Measurements from ENCODE around the gene SS18L1.

The SS18L1 gene

DNA sequence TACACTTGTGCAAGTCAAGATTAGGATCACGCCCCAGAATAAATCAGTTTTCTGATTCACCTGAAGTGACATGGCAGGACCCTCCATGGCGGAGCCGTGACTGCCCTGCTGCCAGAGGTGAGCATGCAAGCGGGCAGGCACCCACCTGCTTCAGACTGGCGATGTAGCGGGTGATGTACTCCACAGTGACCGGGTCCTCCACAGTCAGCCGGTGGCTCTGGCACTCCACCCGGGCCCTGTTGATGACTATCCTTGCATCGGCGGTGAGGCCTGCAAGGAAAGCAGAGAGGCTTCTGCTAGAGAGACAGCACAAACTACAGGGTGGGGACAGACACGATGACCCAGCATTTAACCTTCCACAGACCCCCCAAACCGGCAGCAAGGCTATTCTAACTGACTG, 3.9 kb upstream of the SS18L1 start:
- H3K18ac ChIP-seq (ENCODE audit: low read depth in 1 of 2, low read length in 2 of 2): no peak overlapping the region
- no peaks in the 10 kb centered on the region for H3K9me3 ChIP-seq (ENCODE audit: control insufficient read depth, low read length)
- WGBS: 93% methylated on average over 13 of the region's 13 CpGs
- H3K4me1 ChIP-seq (ENCODE audit: control insufficient read depth, insufficient read depth, low read depth, low read length): peaks cover 11% of the 10 kb centered on the region
- H3K27ac ChIP-seq (ENCODE audit: low read length, poor library complexity, severe bottlenecking): no peak overlapping the region
- H2BK15ac ChIP-seq (ENCODE audit: low read depth, poor library complexity, severe bottlenecking): no peak overlapping the region
- H3K79me1 ChIP-seq (replicated peaks; ENCODE audit: low read length, poor library complexity, severe bottlenecking): peaks cover 17% of the 10 kb centered on the region
- no peak overlapping the region for H3K14ac ChIP-seq (ENCODE audit: low read length in 2 of 2)
- no peak overlapping the region for H2AK5ac ChIP-seq (ENCODE audit: low read length, severe bottlenecking)
- peaks cover 52 to 61% of the 10 kb centered on the region in 2 experiments for H3K36me3 ChIP-seq (ENCODE audit: control insufficient read depth in 1 of 2, insufficient read depth in 2 of 2, low read depth in 1 of 2, low read length in 2 of 2)
- no peak for DNase-seq
- no peak overlapping the region for H3K4me3 ChIP-seq (ENCODE audit: insufficient read depth in 1 of 2, low read depth in 1 of 2, low read length in 2 of 2)
- H4K91ac ChIP-seq (ENCODE audit: low read length): no peak overlapping the region
- no peak overlapping the region for H2BK120ac ChIP-seq (ENCODE audit: low read depth, low read length)
- no peak overlapping the region for H2BK5ac ChIP-seq (ENCODE audit: low read depth, low read length, poor library complexity, severe bottlenecking)
- no peak overlapping the region for H2AFZ ChIP-seq (ENCODE audit: low read depth, low read length)
- no peak overlapping the region for H3K4me2 ChIP-seq (ENCODE audit: low read length, poor library complexity, severe bottlenecking)
- H3K9ac ChIP-seq (ENCODE audit: low read length): no peak overlapping the region
- no peaks in the 10 kb centered on the region for H3K27me3 ChIP-seq (ENCODE audit: control insufficient read depth in 1 of 2, insufficient read depth in 1 of 2, low read length in 2 of 2)
- no peak overlapping the region for H3K23ac ChIP-seq (ENCODE audit: low read length in 2 of 2)
- H4K8ac ChIP-seq (ENCODE audit: low read length): no peak overlapping the region
- H2BK12ac ChIP-seq (ENCODE audit: low read length in 2 of 2): no peak overlapping the region
- H3K4ac ChIP-seq (ENCODE audit: low read depth in 1 of 2, low read length in 2 of 2): no peak overlapping the region

DNA sequence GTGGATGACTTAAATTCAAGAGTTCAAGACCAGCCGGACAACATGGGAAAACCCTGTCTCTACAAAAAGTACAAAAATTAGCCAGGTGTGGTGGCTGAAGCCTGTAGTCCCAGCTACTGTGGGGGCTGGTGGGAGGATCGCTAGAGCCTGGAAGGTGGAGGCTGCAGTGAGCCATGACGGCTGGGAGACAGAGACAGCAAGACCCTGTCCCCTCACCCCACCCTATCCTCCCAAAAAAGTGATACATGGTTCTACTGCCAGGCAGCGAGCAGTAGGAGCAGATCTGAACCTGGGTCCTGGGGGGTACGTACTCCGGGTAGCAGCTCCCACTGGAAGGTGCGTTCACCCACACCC, 2.5 kb upstream of the SS18L1 start:
- H3K36me3 ChIP-seq (ENCODE audit: control insufficient read depth in 1 of 2, insufficient read depth in 2 of 2, low read depth in 1 of 2, low read length in 2 of 2): peaks cover 47 to 55% of the 10 kb centered on the region in 2 experiments
- no peak overlapping the region for H2AFZ ChIP-seq (ENCODE audit: low read depth, low read length)
- H2BK15ac ChIP-seq (ENCODE audit: low read depth, poor library complexity, severe bottlenecking): no peak overlapping the region
- no peak overlapping the region for H3K18ac ChIP-seq (ENCODE audit: low read depth in 1 of 2, low read length in 2 of 2)
- H4K91ac ChIP-seq (ENCODE audit: low read length): peak overlapping the region; percentile 41
- no peaks in the 10 kb centered on the region for H3K27me3 ChIP-seq (ENCODE audit: control insufficient read depth in 1 of 2, insufficient read depth in 1 of 2, low read length in 2 of 2)
- H3K79me1 ChIP-seq (replicated peaks; ENCODE audit: low read length, poor library complexity, severe bottlenecking): peaks cover 9% of the 10 kb centered on the region
- 96% methylated on average over 7 of the region's 7 CpGs for WGBS
- no peak for DNase-seq
- peak overlapping the region in 1 of 2 experiments; percentile 91 for H3K23ac ChIP-seq (ENCODE audit: low read length in 2 of 2)
- H3K4me1 ChIP-seq (ENCODE audit: control insufficient read depth, insufficient read depth, low read depth, low read length): peaks cover 12% of the 10 kb centered on the region
- H2AK5ac ChIP-seq (ENCODE audit: low read length, severe bottlenecking): no peak overlapping the region
- no peak overlapping the region for H2BK12ac ChIP-seq (ENCODE audit: low read length in 2 of 2)
- no peaks in the 10 kb centered on the region for H3K9me3 ChIP-seq (ENCODE audit: control insufficient read depth, low read length)
- H3K4ac ChIP-seq (ENCODE audit: low read depth in 1 of 2, low read length in 2 of 2): no peak overlapping the region
- H3K27ac ChIP-seq (ENCODE audit: low read length, poor library complexity, severe bottlenecking): no peak overlapping the region
- no peak overlapping the region for H3K14ac ChIP-seq (ENCODE audit: low read length in 2 of 2)
- H2BK5ac ChIP-seq (ENCODE audit: low read depth, low read length, poor library complexity, severe bottlenecking): no peak overlapping the region
- no peak overlapping the region for H4K8ac ChIP-seq (ENCODE audit: low read length)
- H2BK120ac ChIP-seq (ENCODE audit: low read depth, low read length): no peak overlapping the region
- H3K9ac ChIP-seq (ENCODE audit: low read length): peak overlapping the region; percentile 96
- H3K4me3 ChIP-seq (ENCODE audit: insufficient read depth in 1 of 2, low read depth in 1 of 2, low read length in 2 of 2): peak overlapping the region in 1 of 2 experiments; percentile 93
- H3K4me2 ChIP-seq (ENCODE audit: low read length, poor library complexity, severe bottlenecking): peak overlapping the region; percentile 44

DNA sequence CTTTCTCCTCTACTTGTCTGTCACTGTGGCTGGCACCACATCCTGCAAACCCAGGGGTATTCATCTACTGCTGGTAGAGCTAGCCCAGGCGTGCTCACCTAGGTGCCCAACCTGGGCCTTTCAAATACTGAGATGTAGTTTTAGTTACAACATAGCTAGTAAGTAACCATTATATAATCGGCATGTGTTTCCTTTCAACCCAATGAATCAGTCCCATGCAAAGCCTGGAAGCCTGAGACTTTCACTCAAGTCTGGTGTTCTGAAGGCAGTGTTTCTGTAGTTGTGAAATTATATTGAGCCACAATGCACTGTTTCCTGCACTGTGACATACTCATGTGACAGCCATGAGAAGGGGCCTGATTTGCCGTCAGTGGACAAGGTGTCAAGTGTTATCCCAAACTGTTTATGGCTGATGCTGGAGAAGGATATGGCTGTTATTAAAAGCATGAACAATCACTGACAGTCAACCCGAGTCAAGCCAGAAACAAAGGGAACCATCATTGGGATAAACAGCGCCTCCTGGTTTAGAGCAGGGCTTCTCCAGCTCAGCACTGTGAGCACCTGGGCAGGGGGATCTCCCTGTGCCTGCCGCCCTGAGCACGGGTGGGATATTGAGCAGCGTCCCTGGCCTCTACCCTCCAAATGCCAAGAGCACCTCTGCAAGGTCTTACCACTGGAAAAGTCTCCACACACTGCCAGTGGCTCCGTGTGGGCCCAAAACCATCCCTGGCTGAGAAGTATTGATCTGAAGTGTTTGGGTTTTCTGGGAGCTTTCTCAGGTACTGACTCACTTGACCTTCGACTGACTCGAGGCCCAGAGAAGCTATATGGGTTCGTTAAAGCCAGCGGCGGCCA, 1.9 kb upstream of the SS18L1 start:
- peak overlapping the region in 1 of 2 experiments; percentile 91 for H3K23ac ChIP-seq (ENCODE audit: low read length in 2 of 2)
- no peak overlapping the region for H2BK120ac ChIP-seq (ENCODE audit: low read depth, low read length)
- H2BK5ac ChIP-seq (ENCODE audit: low read depth, low read length, poor library complexity, severe bottlenecking): no peak overlapping the region
- peak overlapping the region; percentile 3 for H3K27ac ChIP-seq (ENCODE audit: low read length, poor library complexity, severe bottlenecking)
- H3K18ac ChIP-seq (ENCODE audit: low read depth in 1 of 2, low read length in 2 of 2): no peak overlapping the region
- peak overlapping the region; percentile 56 to 93 for H3K4me3 ChIP-seq (ENCODE audit: insufficient read depth in 1 of 2, low read depth in 1 of 2, low read length in 2 of 2)
- no peak overlapping the region for H2AK5ac ChIP-seq (ENCODE audit: low read length, severe bottlenecking)
- H2BK12ac ChIP-seq (ENCODE audit: low read length in 2 of 2): no peak overlapping the region
- H2BK15ac ChIP-seq (ENCODE audit: low read depth, poor library complexity, severe bottlenecking): no peak overlapping the region
- 22% methylated on average over 11 of the region's 14 CpGs for WGBS
- peak overlapping the region; percentile 96 for H3K9ac ChIP-seq (ENCODE audit: low read length)
- H3K9me3 ChIP-seq (ENCODE audit: control insufficient read depth, low read length): no peaks in the 10 kb centered on the region
- H3K79me1 ChIP-seq (replicated peaks; ENCODE audit: low read length, poor library complexity, severe bottlenecking): peaks cover 9% of the 10 kb centered on the region
- H3K4ac ChIP-seq (ENCODE audit: low read depth in 1 of 2, low read length in 2 of 2): no peak overlapping the region
- H3K4me2 ChIP-seq (ENCODE audit: low read length, poor library complexity, severe bottlenecking): peak overlapping the region; percentile 58
- DNase-seq: peak; percentile 76
- no peak overlapping the region for H2AFZ ChIP-seq (ENCODE audit: low read depth, low read length)
- H4K8ac ChIP-seq (ENCODE audit: low read length): no peak overlapping the region
- H3K14ac ChIP-seq (ENCODE audit: low read length in 2 of 2): peak overlapping the region in 1 of 2 experiments; percentile 3
- peaks cover 12% of the 10 kb centered on the region for H3K4me1 ChIP-seq (ENCODE audit: control insufficient read depth, insufficient read depth, low read depth, low read length)
- H3K27me3 ChIP-seq (ENCODE audit: control insufficient read depth in 1 of 2, insufficient read depth in 1 of 2, low read length in 2 of 2): no peaks in the 10 kb centered on the region
- peak overlapping the region; percentile 41 for H4K91ac ChIP-seq (ENCODE audit: low read length)
- peaks cover 47 to 53% of the 10 kb centered on the region in 2 experiments for H3K36me3 ChIP-seq (ENCODE audit: control insufficient read depth in 1 of 2, insufficient read depth in 2 of 2, low read depth in 1 of 2, low read length in 2 of 2)

DNA sequence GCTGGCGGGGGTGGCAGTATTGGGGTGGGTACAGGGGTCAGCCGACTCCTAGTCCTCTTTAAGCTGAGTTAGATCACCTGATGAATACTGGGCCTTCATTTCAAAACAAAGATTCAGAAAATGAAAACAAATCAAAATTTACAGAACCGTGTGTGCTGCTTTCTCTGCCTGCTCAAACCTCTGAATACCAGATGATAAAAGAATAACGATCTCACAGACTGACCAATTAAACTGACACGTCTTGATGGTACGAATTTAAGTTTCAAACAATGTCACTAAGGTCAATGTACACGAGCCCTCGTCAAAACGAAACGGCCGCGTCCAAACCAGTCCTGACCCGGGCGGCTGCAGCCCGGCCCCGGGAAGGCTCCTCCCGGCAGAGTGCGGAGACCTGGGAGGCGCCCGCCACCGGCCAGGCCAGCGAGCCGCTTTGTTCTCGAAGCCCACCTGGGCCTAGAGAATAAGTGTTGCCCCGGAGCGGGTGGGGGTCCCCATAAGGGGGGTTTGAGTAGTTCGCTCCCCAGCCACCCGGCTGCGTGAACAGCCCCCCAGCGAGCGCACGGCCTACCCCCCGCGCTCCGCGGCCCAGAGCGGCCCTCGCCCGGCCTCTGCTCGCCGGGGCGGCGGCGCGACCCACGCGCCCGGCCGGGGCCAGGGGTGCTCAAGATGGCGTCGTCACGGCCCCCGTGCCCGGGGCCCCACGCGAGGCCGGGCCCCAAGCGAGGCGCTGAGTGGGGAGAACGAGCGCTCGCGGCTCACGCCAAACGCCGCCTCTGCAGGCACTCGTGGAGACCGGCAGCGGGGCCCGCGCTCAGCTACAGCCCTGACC, 1.1 kb upstream of the SS18L1 start:
- H3K9me3 ChIP-seq (ENCODE audit: control insufficient read depth, low read length): no peaks in the 10 kb centered on the region
- peak overlapping the region; percentile 86 for H2BK15ac ChIP-seq (ENCODE audit: low read depth, poor library complexity, severe bottlenecking)
- H3K4me3 ChIP-seq (ENCODE audit: insufficient read depth in 1 of 2, low read depth in 1 of 2, low read length in 2 of 2): peak overlapping the region; percentile 90 to 93
- peaks cover 17% of the 10 kb centered on the region for H3K4me1 ChIP-seq (ENCODE audit: control insufficient read depth, insufficient read depth, low read depth, low read length)
- peak overlapping the region; percentile 68 to 92 for H3K4ac ChIP-seq (ENCODE audit: low read depth in 1 of 2, low read length in 2 of 2)
- H2AK5ac ChIP-seq (ENCODE audit: low read length, severe bottlenecking): no peak overlapping the region
- peaks cover 43 to 44% of the 10 kb centered on the region in 2 experiments for H3K36me3 ChIP-seq (ENCODE audit: control insufficient read depth in 1 of 2, insufficient read depth in 2 of 2, low read depth in 1 of 2, low read length in 2 of 2)
- peak overlapping the region; percentile 43 to 70 for H3K23ac ChIP-seq (ENCODE audit: low read length in 2 of 2)
- H2BK12ac ChIP-seq (ENCODE audit: low read length in 2 of 2): peak overlapping the region in 1 of 2 experiments; percentile 12
- H2BK5ac ChIP-seq (ENCODE audit: low read depth, low read length, poor library complexity, severe bottlenecking): peak overlapping the region; percentile 75
- WGBS: 0% methylated on average over 32 of the region's 71 CpGs
- peaks cover 8% of the 10 kb centered on the region for H3K79me1 ChIP-seq (replicated peaks; ENCODE audit: low read length, poor library complexity, severe bottlenecking)
- H2BK120ac ChIP-seq (ENCODE audit: low read depth, low read length): peak overlapping the region; percentile 96
- no peak for DNase-seq
- H4K91ac ChIP-seq (ENCODE audit: low read length): peak overlapping the region; percentile 99
- peak overlapping the region; percentile 90 for H4K8ac ChIP-seq (ENCODE audit: low read length)
- peak overlapping the region; percentile 96 for H3K9ac ChIP-seq (ENCODE audit: low read length)
- H3K4me2 ChIP-seq (ENCODE audit: low read length, poor library complexity, severe bottlenecking): peak overlapping the region; percentile 58
- H3K27me3 ChIP-seq (ENCODE audit: control insufficient read depth in 1 of 2, insufficient read depth in 1 of 2, low read length in 2 of 2): no peaks in the 10 kb centered on the region
- H3K27ac ChIP-seq (ENCODE audit: low read length, poor library complexity, severe bottlenecking): peak overlapping the region; percentile 25
- peak overlapping the region; percentile 96 to 98 for H3K18ac ChIP-seq (ENCODE audit: low read depth in 1 of 2, low read length in 2 of 2)
- H3K14ac ChIP-seq (ENCODE audit: low read length in 2 of 2): peak overlapping the region; percentile 71 to 86
- no peak overlapping the region for H2AFZ ChIP-seq (ENCODE audit: low read depth, low read length)

All from mesenchymal stem cell (in vitro differentiated cells and primary cell).